ENCODE results near the gene DGKI. TPM values are rescaled to one million over a fixed set of nuclear protein-coding genes. Genes with fewer than 3 reads are reported as not detected.

The DGKI gene
- total and polyA plus RNA-seq, 9 of the 15 experiments (the other 6 are each of a cell fraction or from before 2014, with no cell fraction given): 0.11 to 0.54 (median 0.15) TPM; not detected in 5

DNA sequence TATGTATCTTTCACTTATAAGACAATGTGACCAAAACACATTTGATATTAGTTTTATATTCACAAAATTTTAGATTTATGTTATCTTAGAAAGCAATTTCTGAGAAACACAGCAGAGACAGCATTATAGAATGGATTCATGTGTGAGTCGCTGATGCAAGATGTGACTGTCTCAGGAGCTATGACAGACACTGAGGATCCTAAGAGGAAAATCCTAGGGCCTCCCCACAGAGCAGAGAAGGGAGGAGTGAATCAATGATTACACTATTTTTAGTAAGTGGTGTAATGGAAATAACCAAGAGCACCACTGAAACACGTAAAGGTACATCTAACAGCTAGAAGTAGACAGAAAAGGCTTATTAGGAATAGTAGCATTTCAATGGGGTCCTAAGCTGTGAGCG, 299.3 kb downstream of the DGKI start:
- Histone ChIP-seq H3K79me2 (ENCODE audit: control insufficient read depth, insufficient read depth, low read length) (no peaks in the 10 kb centered on the region), H3K4me1 (replicated peaks in 1 of 2; ENCODE audit: control insufficient read depth in 2 of 2, insufficient read depth in 2 of 2, low read length in 2 of 2) (no peaks in the 10 kb centered on the region), H3K27ac (ENCODE audit: extremely low read depth, low read depth, low read length) (no peak overlapping the region), H3K4me3 (no peak overlapping the region), H4K20me1 (replicated peaks; ENCODE audit: control insufficient read depth, insufficient read depth, low read length) (no peaks in the 10 kb centered on the region), H3K36me3 (ENCODE audit: control insufficient read depth, insufficient read depth, low read length) (no peaks in the 10 kb centered on the region), H3K9me3 (replicated peaks; ENCODE audit: control insufficient read depth, insufficient read depth, low read depth, low read length) (no peaks in the 10 kb centered on the region), H3K27me3 (ENCODE audit: control insufficient read depth in 2 of 2, insufficient read depth in 2 of 2, low read length in 2 of 2) (no peaks in the 10 kb centered on the region), H3K9ac (ENCODE audit: insufficient read depth in 1 of 2, low read depth in 2 of 2, low read length in 2 of 2) (no peak overlapping the region), H3K9me1 (ENCODE audit: control insufficient read depth, insufficient read depth, low read length) (no peaks in the 10 kb centered on the region), H3K4me2 (ENCODE audit: insufficient read depth, low read length) (no peak overlapping the region), H2AFZ (ENCODE audit: low read depth, low read length) (no peak overlapping the region)
- in situ Hi-C loops (cut with MboI): no loop called here
- ChIA-PET CTCF (ENCODE audit: low intra/inter-chr PET ratio) (no interaction called here), POLR2A (no interaction called here)
- 3% methylated on average over 3 of the region's 3 CpGs for WGBS (ENCODE audit: insufficient coverage, low coverage, missing lambda C conversion rate)
- ATAC-seq (no peak), FAIRE-seq (no peak), DNase-seq (ENCODE audit: extremely low read depth in 1 of 4, low spot score in 3 of 4) (no peak)
- no TSS peak for BruUV-seq (replicated peaks)
- TF ChIP-seq PHTF2 (CRISPR knock-in tag; IDR thresholded peaks at IDR 0.05): no peak
- intact Hi-C loops (cut with micrococcal nuclease): no loop called here

- ATAC-seq (no peak), FAIRE-seq (no peak), DNase-seq (ENCODE audit: extremely low read depth in 1 of 4, low spot score in 3 of 4) (no peak)
- H3K9ac ChIP-seq (ENCODE audit: insufficient read depth in 1 of 2, low read depth in 2 of 2, low read length in 2 of 2): no peak overlapping the region
- no peaks in the 10 kb centered on the region for H3K79me2 ChIP-seq (ENCODE audit: control insufficient read depth, insufficient read depth, low read length)
- H3K27ac ChIP-seq (ENCODE audit: extremely low read depth, low read depth, low read length): no peak overlapping the region
- no peak for TF ChIP-seq MXI1 (IDR thresholded peaks at IDR 0.05; ENCODE audit: low read depth, low read length)
- no peak overlapping the region for H2AFZ ChIP-seq (ENCODE audit: low read depth, low read length)
- H4K20me1 ChIP-seq (replicated peaks; ENCODE audit: control insufficient read depth, insufficient read depth, low read length): no peaks in the 10 kb centered on the region
- WGBS (ENCODE audit: insufficient coverage, low coverage, missing lambda C conversion rate): 1% methylated on average over 4 of the region's 4 CpGs
- H3K36me3 ChIP-seq (ENCODE audit: control insufficient read depth, insufficient read depth, low read length): no peaks in the 10 kb centered on the region
- no TSS peak for BruUV-seq (replicated peaks)
- no peaks in the 10 kb centered on the region for H3K4me1 ChIP-seq (replicated peaks in 1 of 2; ENCODE audit: control insufficient read depth in 2 of 2, insufficient read depth in 2 of 2, low read length in 2 of 2)
- intact Hi-C loops (cut with micrococcal nuclease): no loop called here
- ChIA-PET POLR2A (no interaction called here), CTCF (ENCODE audit: low intra/inter-chr PET ratio) (no interaction called here)
- no peaks in the 10 kb centered on the region for H3K9me3 ChIP-seq (replicated peaks; ENCODE audit: control insufficient read depth, insufficient read depth, low read depth, low read length)
- in situ Hi-C loops (cut with MboI): no loop called here
- no peaks in the 10 kb centered on the region for H3K27me3 ChIP-seq (ENCODE audit: control insufficient read depth in 2 of 2, insufficient read depth in 2 of 2, low read length in 2 of 2)
- no peaks in the 10 kb centered on the region for H3K9me1 ChIP-seq (ENCODE audit: control insufficient read depth, insufficient read depth, low read length)
- no peak overlapping the region for H3K4me3 ChIP-seq
- no peak overlapping the region for H3K4me2 ChIP-seq (ENCODE audit: insufficient read depth, low read length)
Observed at GRCh38 chr7:137546671-137547070, 300.1 kb downstream of the DGKI start.
